GM19452 (cell line): ENCODE data around the gene BZW1.
A peak's percentile ranks its signal among the peaks of the same experiment; 100 is the strongest.

ENCODE experiments used
- ATAC-seq: cut with Tn5 transposase; IDR thresholded peaks from one replicate; pipeline ENCODE4 v1.9.1; 2021; ENCODE audit not compliant: unreplicated experiment

The BZW1 gene

GRCh38 chr2:200829258-200829655 lies 17.5 kb downstream of the BZW1 start:
- ATAC-seq: no peak

- no peak for ATAC-seq
Measured at GRCh38 chr2:200834701-200835100, 23.0 kb downstream of the BZW1 start.

GRCh38 chr2:200839513-200839912 lies 27.8 kb downstream of the BZW1 start:
- ATAC-seq: no peak

GRCh38 chr2:200843993-200844948 lies 32.6 kb downstream of the BZW1 start:
- ATAC-seq: no peak

GRCh38 chr2:200845194-200845593 lies 33.5 kb downstream of the BZW1 start:
- no peak for ATAC-seq

- no peak for ATAC-seq
Measured at GRCh38 chr2:200845669-200846325, 34.1 kb downstream of the BZW1 start.

GRCh38 chr2:200847269-200847668 lies 35.6 kb downstream of the BZW1 start:
- no peak for ATAC-seq

- ATAC-seq: no peak
Measured at GRCh38 chr2:200847939-200848338, 36.2 kb downstream of the BZW1 start.

GRCh38 chr2:200850512-200851256 lies 39.0 kb downstream of the BZW1 start:
- no peak for ATAC-seq

GRCh38 chr2:200851398-200852248 lies 39.9 kb downstream of the BZW1 start:
- no peak for ATAC-seq

- no peak for ATAC-seq
Measured at GRCh38 chr2:200852605-200853004, 40.9 kb downstream of the BZW1 start.

GRCh38 chr2:200856806-200857205 lies 45.1 kb downstream of the BZW1 start:
- ATAC-seq: no peak

- ATAC-seq: no peak
Measured at GRCh38 chr2:200860092-200860795, 48.5 kb downstream of the BZW1 start.

GRCh38 chr2:200861617-200862155 lies 50.0 kb downstream of the BZW1 start:
- ATAC-seq: no peak

GRCh38 chr2:200862532-200863000 lies 50.9 kb downstream of the BZW1 start:
- ATAC-seq: no peak

- ATAC-seq: peak; percentile 6
Measured at GRCh38 chr2:200863782-200864175, 52.1 kb downstream of the BZW1 start.

- ATAC-seq: peak; percentile 85
Measured at GRCh38 chr2:200864176-200865034, 52.7 kb downstream of the BZW1 start, which contains the start of gene CLK1. TSS of gene CLK1 (minus strand) at chr2:200864658. CDS start at chr2:200861862, 2,796 bp downstream.

- ATAC-seq: no peak
Measured at GRCh38 chr2:200869014-200869413, 57.3 kb downstream of the BZW1 start.
